Naive thymus-derived CD4-positive, alpha-beta T cell (primary cell): ENCODE results near the gene KBTBD2. TPM values are rescaled to one million over a fixed set of nuclear protein-coding genes. Genes with fewer than 3 reads are reported as not detected.
"Not testable (repeated sequence)": the region's sequence is repeated elsewhere in the genome, so short reads cannot be mapped to it uniquely, and the experiment has no call there.

Source experiments
- ATAC-seq: fragments of 150-1000 bp; cut with Tn5 transposase; 2 replicates; pipeline ENCODE4 v1.10.0; 2021; ENCODE audit warnings: mild to moderate bottlenecking, moderate library complexity
- CTCF ChIA-PET: fragments of 350-600 bp; sonication (Branson Sonifier 250); formaldehyde crosslinking; loops from one replicate; lab custom pipeline; 2021; ENCODE audit warnings: antibody characterized with exemption; lab: Charles Lee
- POLR2A ChIA-PET: fragments of 350-600 bp; sonication (Branson Sonifier 250); formaldehyde crosslinking; loops from one replicate; lab custom pipeline; 2021; ENCODE audit warnings: antibody characterized with exemption, inconsistent platforms; lab: Charles Lee
- DNase-seq, 9 donors: peaks; one replicate each; pipeline versions ENCODE4 v3.0.0 to v3.0.0-alpha.2; 2020 to 2022; ENCODE audit warnings: mixed read lengths in 1 of 9
- H3K27ac ChIP-seq: one replicate; pipeline ENCODE4 v1.7.0; 2013; ENCODE audit warnings: mild to moderate bottlenecking, low read depth, low read length, moderate library complexity
- H3K27me3 ChIP-seq, 2 donors: one replicate each; pipeline ENCODE4 v1.7.0; 2013; ENCODE audit warnings: low read length in 2 of 2, mild to moderate bottlenecking in 2 of 2, moderate library complexity in 2 of 2; ENCODE audit not compliant: control insufficient read depth in 2 of 2, insufficient read depth in 2 of 2
- H3K36me3 ChIP-seq, 3 experiments: 1 replicate in 2 of 3; 2 replicates in 1 of 3; pipeline ENCODE4 v1.7.0; 2013; ENCODE audit warnings: low read length in 3 of 3, mild to moderate bottlenecking in 3 of 3, moderate library complexity in 1 of 3; ENCODE audit not compliant: insufficient read depth in 3 of 3, control insufficient read depth in 2 of 3
- H3K4me1 ChIP-seq, 2 donors: one replicate each; pipeline ENCODE4 v1.7.0; 2013; ENCODE audit warnings: low read length in 2 of 2, mild to moderate bottlenecking in 2 of 2, moderate library complexity in 1 of 2; ENCODE audit not compliant: control insufficient read depth in 2 of 2, insufficient read depth in 2 of 2
- H3K4me3 ChIP-seq: 2 replicates; pipeline ENCODE4 v1.7.0; 2013; ENCODE audit warnings: mild to moderate bottlenecking, low read length
- H3K9me3 ChIP-seq, 3 experiments: 1 replicate in 2 of 3; 2 replicates in 1 of 3; pipeline ENCODE4 v1.7.0; 2013; ENCODE audit warnings: low read length in 3 of 3; ENCODE audit not compliant: control insufficient read depth in 2 of 3
- H3K27ac Mint-ChIP-seq, 9 donors: one replicate each; pipeline ENCODE4 v1.8.0; 2020 to 2022; ENCODE audit warnings: mixed read lengths in 9 of 9, mild to moderate bottlenecking in 8 of 9, moderate library complexity in 5 of 9, inconsistent platforms in 2 of 9
- H3K27me3 Mint-ChIP-seq, 5 donors: one replicate each; pipeline ENCODE4 v1.8.0; 2021 to 2022; ENCODE audit warnings: mixed read lengths in 5 of 5, mild to moderate bottlenecking in 1 of 5
- H3K36me3 Mint-ChIP-seq, 5 donors: one replicate each; pipeline ENCODE4 v1.8.0; 2020 to 2022; ENCODE audit warnings: mixed read lengths in 5 of 5, mild to moderate bottlenecking in 3 of 5, inconsistent platforms in 1 of 5
- H3K4me1 Mint-ChIP-seq, 7 donors: one replicate each; pipeline ENCODE4 v1.8.0; 2020 to 2022; ENCODE audit warnings: mixed read lengths in 7 of 7, mild to moderate bottlenecking in 3 of 7, inconsistent platforms in 1 of 7
- H3K4me3 Mint-ChIP-seq, 10 donors: one replicate each; pipeline ENCODE4 v1.8.0; 2020 to 2022; ENCODE audit warnings: mild to moderate bottlenecking in 10 of 10, mixed read lengths in 10 of 10, moderate library complexity in 6 of 10, inconsistent platforms in 2 of 10
- H3K9me3 Mint-ChIP-seq, 11 donors: one replicate each; pipeline ENCODE4 v1.8.0; 2020 to 2022; ENCODE audit warnings: mixed read lengths in 11 of 11, mild to moderate bottlenecking in 4 of 11, inconsistent platforms in 1 of 11, moderate library complexity in 1 of 11
- intact Hi-C, 2 donors: fragments of 100-400 bp; cut with micrococcal nuclease; formaldehyde crosslinking; loops; one replicate each; pipeline ENCODE4 v1.15.1; 2023
- polyA plus RNA-seq, 2 donors: library from polyadenylated mRNA; unstranded; fragments of 300-500 nt; fragmentation: Illumina TruSeq; gene quantifications; one replicate each; pipeline ENCODE4 v1.2.3, GENCODE V29; 2021
- total RNA-seq, 6 experiments: library from RNA in 5 of 6; stranded (reverse) in 5 of 6; gene quantifications; 1 replicate in 5 of 6; 2 replicates in 1 of 6; pipeline ENCODE4 v1.2.3 and lab custom pipeline; 2021 to 2026

Gene KBTBD2
- total and polyA plus RNA-seq, 7 experiments from 2014 or later = 18.4 to 116 (median 62.7) TPM

GRCh38 chr7:32914184-32914583 is 22.6 kb upstream of the KBTBD2 start:
- no peak overlapping the region for H3K27ac ChIP-seq
- Mint-ChIP-seq H3K9me3 (no peaks in the 10 kb centered on the region), H3K27me3 (no peaks in the 10 kb centered on the region), H3K36me3 (peaks cover 0 to 19% (median 3%) of the 10 kb centered on the region in 5 donors), H3K27ac (peak overlapping the region in 1 of 9 donors; percentile 59), H3K4me1 (peaks cover 0 to 6% (median 0%) of the 10 kb centered on the region in 7 donors), H3K4me3 (no peak overlapping the region)
- no peak for ATAC-seq
- H3K36me3 ChIP-seq = no peaks in the 10 kb centered on the region
- H3K9me3 ChIP-seq = no peaks in the 10 kb centered on the region
- no peaks in the 10 kb centered on the region for H3K27me3 ChIP-seq
- CTCF ChIA-PET = no interaction called here
- H3K4me1 ChIP-seq = no peaks in the 10 kb centered on the region
- POLR2A ChIA-PET = no interaction called here
- no peak overlapping the region for H3K4me3 ChIP-seq
- no peak for DNase-seq
- intact Hi-C loops = no loop called here

DNA sequence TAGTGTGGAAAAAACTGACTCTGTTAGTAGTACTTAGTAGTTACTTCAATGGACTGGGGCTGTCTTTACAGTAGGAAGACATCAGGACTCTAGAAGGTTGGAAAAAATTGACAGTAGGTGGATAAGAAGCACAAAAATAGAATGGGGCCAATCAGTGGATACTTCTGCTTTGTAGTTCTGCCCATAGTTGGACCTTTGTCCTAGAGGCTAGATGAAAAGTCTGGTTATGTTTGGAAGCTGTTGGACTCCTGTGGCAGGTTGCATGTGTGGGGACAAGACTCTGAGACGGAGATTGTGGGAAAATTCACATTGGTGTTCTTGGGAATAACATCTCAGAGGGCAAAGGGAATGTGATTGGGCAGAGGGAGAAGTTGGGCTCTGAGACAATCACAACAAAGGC is 18.6 kb upstream of the KBTBD2 start:
- Mint-ChIP-seq H3K36me3 (peaks cover 0 to 6% (median 0%) of the 10 kb centered on the region in 5 donors), H3K27ac (peak overlapping the region in 1 of 9 donors; percentile 45), H3K9me3 (no peaks in the 10 kb centered on the region), H3K4me1 (peaks cover 0 to 19% (median 9%) of the 10 kb centered on the region in 7 donors), H3K27me3 (no peaks in the 10 kb centered on the region), H3K4me3 (no peak overlapping the region)
- ChIA-PET POLR2A (no interaction called here), CTCF (no interaction called here)
- Histone ChIP-seq H3K4me1 (peaks cover 4% of the 10 kb centered on the region in 2 donors), H3K9me3 (no peaks in the 10 kb centered on the region), H3K4me3 (no peak overlapping the region), H3K36me3 (no peaks in the 10 kb centered on the region), H3K27ac (no peak overlapping the region), H3K27me3 (no peaks in the 10 kb centered on the region)
- ATAC-seq = no peak
- no peak for DNase-seq
- intact Hi-C loops = no loop called here

DNA sequence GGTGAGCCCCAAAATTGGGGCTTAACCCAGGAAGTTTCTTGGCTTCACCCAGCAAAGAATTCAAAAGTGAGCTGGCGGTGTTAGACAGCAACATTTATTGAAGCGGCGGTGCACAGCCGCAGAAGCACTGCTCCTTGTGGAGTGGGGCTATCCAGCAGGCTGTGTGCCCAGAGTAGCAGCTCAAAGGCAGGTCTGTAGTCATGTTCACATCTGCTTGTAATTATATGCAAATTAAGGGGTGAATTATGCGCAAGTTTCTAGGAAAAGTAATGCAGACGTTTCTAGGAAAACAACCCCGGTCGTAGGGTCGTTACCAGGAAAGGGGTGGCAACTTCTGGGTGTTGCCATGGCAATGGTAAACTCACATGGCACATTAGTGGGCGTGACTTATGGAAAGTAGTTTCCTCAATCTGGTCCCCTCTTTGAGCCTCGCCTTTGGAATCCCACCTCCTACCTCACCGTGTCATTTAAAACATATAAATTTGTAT is 13.7 kb upstream of the KBTBD2 start:
- CTCF ChIA-PET = interaction anchor here (0.7 to 2.2 kb wide), 6 partner anchors 10 to 143 kb away, joined by 3 to 11 read pairs (median 5); no protein-coding TSS in a partner anchor
- peak overlapping the region; percentile 84 for H3K27ac ChIP-seq
- H3K4me3 ChIP-seq = peak overlapping the region; percentile 63
- Mint-ChIP-seq H3K27ac (peak overlapping the region; percentile 86 to 96 (median 94)), H3K27me3 (no peaks in the 10 kb centered on the region), H3K4me3 (peak overlapping the region; percentile 73 to 89 (median 85)), H3K4me1 (peaks cover 4 to 27% (median 24%) of the 10 kb centered on the region in 7 donors), H3K9me3 (peaks cover 0 to 1% (median 0%) of the 10 kb centered on the region in 11 donors), H3K36me3 (peaks cover 0 to 3% (median 0%) of the 10 kb centered on the region in 5 donors)
- ATAC-seq = peak; percentile 92
- no peaks in the 10 kb centered on the region for H3K27me3 ChIP-seq
- H3K4me1 ChIP-seq = peaks cover 6 to 16% of the 10 kb centered on the region in 2 donors
- no peaks in the 10 kb centered on the region for H3K36me3 ChIP-seq
- intact Hi-C loops = loop anchor here (1.0 kb wide), 7 partner anchors 13 to 224 kb away; partner anchors contain the start of genes BBS9 (in 1 of the 2) and NT5C3A (in 1 of the 2)
- peak; percentile 37 to 88 (median 82) for DNase-seq
- no peaks in the 10 kb centered on the region for H3K9me3 ChIP-seq
- POLR2A ChIA-PET = interaction anchor here (0.8 to 5.7 kb wide), 3 partner anchors 13 to 157 kb away, joined by 3 to 78 read pairs (median 3); partner anchors contain the start of genes KBTBD2 and NT5C3A

GRCh38 chr7:32901629-32902028 is 10.1 kb upstream of the KBTBD2 start:
- no peaks in the 10 kb centered on the region for H3K36me3 Mint-ChIP-seq
- ATAC-seq (no peak), DNase-seq (no peak)
- Histone ChIP-seq H3K27ac (no peak overlapping the region), H3K27me3 (no peaks in the 10 kb centered on the region), H3K4me1 (peaks cover 6 to 16% of the 10 kb centered on the region in 2 donors), H3K36me3 (no peaks in the 10 kb centered on the region), H3K9me3 (no peaks in the 10 kb centered on the region), H3K4me3 (no peak overlapping the region)
- H3K4me3 Mint-ChIP-seq = no peak overlapping the region
- H3K9me3 Mint-ChIP-seq = peaks cover 0 to 1% (median 0%) of the 10 kb centered on the region in 11 donors
- H3K4me1 Mint-ChIP-seq = peaks cover 10 to 30% (median 22%) of the 10 kb centered on the region in 7 donors
- H3K27me3 Mint-ChIP-seq = no peaks in the 10 kb centered on the region
- H3K27ac Mint-ChIP-seq = peak overlapping the region in 3 of 9 donors; percentile 5 to 66 (median 51)
- intact Hi-C loops = no loop called here
- ChIA-PET CTCF (interaction anchor here (1.4 kb wide), 1 partner anchor 55 kb away, joined by 4 read pairs; no protein-coding TSS in a partner anchor), POLR2A (interaction anchor here (1.1 to 4.7 kb wide), 2 partner anchors 11 to 32 kb away, joined by 3 to 52 read pairs; partner anchors contain the start of gene KBTBD2)

DNA sequence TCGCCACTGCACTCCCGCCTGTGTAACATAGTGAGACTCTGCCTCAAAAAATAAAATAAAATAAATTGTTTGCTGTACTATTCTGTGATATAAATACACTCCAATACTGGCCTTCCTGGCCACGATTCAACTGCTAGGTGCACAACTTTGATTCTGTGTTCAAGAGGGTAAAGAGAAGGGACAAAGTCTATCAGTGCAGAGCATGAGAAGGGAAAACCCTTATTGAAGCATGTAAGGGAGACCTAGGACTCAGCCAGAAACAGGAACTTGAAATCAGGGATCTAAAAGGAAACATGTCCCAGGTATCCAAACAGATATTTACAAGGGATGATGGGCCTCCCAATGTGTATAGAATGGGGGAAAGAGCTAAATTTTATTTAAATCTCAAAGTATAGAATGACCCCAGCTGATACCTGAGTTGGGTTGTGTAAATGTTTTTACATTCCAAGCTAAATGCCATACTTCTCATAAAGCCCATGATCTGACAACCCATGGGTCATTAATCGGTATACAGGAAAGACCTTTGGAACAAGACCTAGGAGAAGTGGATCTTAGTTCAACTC is 9.0 kb upstream of the KBTBD2 start:
- intact Hi-C loops = no loop called here
- Histone ChIP-seq H3K27ac (no peak overlapping the region), H3K4me3 (no peak overlapping the region), H3K4me1 (peaks cover 6 to 11% of the 10 kb centered on the region in 2 donors), H3K36me3 (no peaks in the 10 kb centered on the region), H3K9me3 (no peaks in the 10 kb centered on the region), H3K27me3 (no peaks in the 10 kb centered on the region)
- DNase-seq (no peak), ATAC-seq (no peak)
- H3K36me3 Mint-ChIP-seq = no peaks in the 10 kb centered on the region
- H3K9me3 Mint-ChIP-seq = peaks cover 0 to 1% (median 0%) of the 10 kb centered on the region in 11 donors
- H3K4me1 Mint-ChIP-seq = peaks cover 10 to 24% (median 17%) of the 10 kb centered on the region in 7 donors
- CTCF ChIA-PET = interaction anchor here (0.6 to 1.4 kb wide), 2 partner anchors 54 to 409 kb away, joined by 3 to 4 read pairs; no protein-coding TSS in a partner anchor
- POLR2A ChIA-PET = interaction anchor here (4.7 kb wide), 1 partner anchor 10 kb away, joined by 52 read pairs; the partner anchor contains the start of gene KBTBD2
- no peak overlapping the region for H3K4me3 Mint-ChIP-seq
- no peak overlapping the region for H3K27ac Mint-ChIP-seq
- H3K27me3 Mint-ChIP-seq = no peaks in the 10 kb centered on the region

DNA sequence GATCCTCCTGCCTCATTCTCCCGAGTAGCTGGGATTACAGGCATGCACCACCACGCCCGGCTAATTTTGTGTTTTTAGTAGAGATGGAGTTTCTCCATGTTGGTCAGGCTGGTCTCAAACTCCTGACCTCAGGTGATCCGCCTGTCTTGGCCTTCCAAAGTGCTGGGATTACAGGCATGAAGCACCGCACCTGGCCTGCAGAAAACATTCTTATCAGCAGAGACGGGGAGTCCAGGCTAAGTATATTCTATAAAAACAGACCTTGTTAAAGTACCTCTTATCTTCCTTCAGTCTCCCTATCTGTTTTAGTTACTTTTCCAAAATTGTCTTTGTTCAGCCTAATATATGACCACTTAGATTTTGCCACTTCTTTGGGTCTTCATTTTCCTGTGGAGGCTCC is 5.8 kb upstream of the KBTBD2 start:
- DNase-seq, H3K9me3 ChIP-seq, H3K27me3 ChIP-seq, POLR2A ChIA-PET, H3K27me3 Mint-ChIP-seq, intact Hi-C loops, H3K27ac Mint-ChIP-seq, H3K9me3 Mint-ChIP-seq, CTCF ChIA-PET, H3K4me3 ChIP-seq, H3K36me3 ChIP-seq, H3K27ac ChIP-seq, H3K4me3 Mint-ChIP-seq, H3K36me3 Mint-ChIP-seq, ATAC-seq: not testable (repeated sequence)
- H3K4me1 Mint-ChIP-seq = peaks cover 8 to 25% (median 16%) of the 10 kb centered on the region in 7 donors
- peaks cover 8 to 13% of the 10 kb centered on the region in 2 donors for H3K4me1 ChIP-seq
